Neural cell (in vitro differentiated cells): ENCODE data around the gene PTPRN2. TPM values are rescaled to one million over a fixed set of nuclear protein-coding genes. Genes with fewer than 3 reads are reported as not detected.

Source experiments
- H2AFZ ChIP-seq: fragments of 200-600, 300-800 bp; sonication (generic), shearing (Covaris generic); 2 replicates; pipeline ENCODE4 v1.6.0; 2014; ENCODE audit warnings: low read depth, mild to moderate bottlenecking, antibody characterized with exemption, low read length, moderate library complexity
- H3F3A ChIP-seq: fragments of 200-600 bp; shearing (Covaris generic); 2 replicates; pipeline ENCODE4 v1.6.1; 2016; ENCODE audit warnings: mild to moderate bottlenecking, moderate library complexity, mixed read lengths, antibody characterized with exemption, low read length; ENCODE audit not compliant: insufficient read depth, poor library complexity, severe bottlenecking
- H3K27ac ChIP-seq: fragments of 200-600, 300-800 bp; sonication (generic), shearing (Covaris generic); 2 replicates; pipeline ENCODE4 v1.5.1; 2014; ENCODE audit warnings: mild to moderate bottlenecking, low read length, moderate library complexity
- H3K27me3 ChIP-seq: fragments of 300-800, 200-600 bp; sonication (generic), shearing (Covaris generic); 2 replicates; pipeline ENCODE4 v1.6.0; 2014; ENCODE audit warnings: mild to moderate bottlenecking, low read depth, low read length, moderate library complexity; ENCODE audit not compliant: insufficient read depth
- H3K36me3 ChIP-seq: fragments of 300-800, 200-600 bp; sonication (generic), shearing (Covaris generic); 2 replicates; pipeline ENCODE4 v1.5.1; 2014; ENCODE audit warnings: mild to moderate bottlenecking, antibody characterized with exemption, low read length, moderate library complexity; ENCODE audit not compliant: insufficient read depth
- H3K4me2 ChIP-seq: fragments of 300-800, 200-600 bp; sonication (generic), shearing (Covaris generic); 2 replicates; pipeline ENCODE4 v1.6.0; 2014; ENCODE audit warnings: mild to moderate bottlenecking, low read length
- H3K4me3 ChIP-seq: fragments of 300-800, 200-600 bp; sonication (generic), shearing (Covaris generic); 2 replicates; pipeline ENCODE4 v1.5.1; 2014; ENCODE audit warnings: mild to moderate bottlenecking, low read length, moderate library complexity
- H3K79me2 ChIP-seq: fragments of 200-600 bp; shearing (Covaris generic); replicated peaks from 2 replicates; pipeline ENCODE4 v1.6.0; 2014; ENCODE audit warnings: mild to moderate bottlenecking, low read length, moderate library complexity; ENCODE audit not compliant: insufficient read depth
- H3K9ac ChIP-seq: fragments of 300-800, 200-600 bp; sonication (generic), shearing (Covaris generic); 2 replicates; pipeline ENCODE4 v1.6.1; 2016; ENCODE audit warnings: mild to moderate bottlenecking, low read length, mixed read lengths
- H3K9me2 ChIP-seq: fragments of 200-600 bp; shearing (Covaris generic); 2 replicates; pipeline ENCODE4 v1.6.1; 2016; ENCODE audit warnings: mild to moderate bottlenecking, low read length, mixed read lengths; ENCODE audit not compliant: insufficient read depth
- H3K9me3 ChIP-seq: fragments of 200-600, 300-800 bp; sonication (generic), shearing (Covaris generic); 2 replicates; pipeline ENCODE4 v1.6.1; 2016; ENCODE audit warnings: mild to moderate bottlenecking, mixed run types, low read length, moderate library complexity, mixed read lengths
- H4K20me1 ChIP-seq: fragments of 200-600 bp; shearing (Covaris generic); 2 replicates; pipeline ENCODE4 v1.6.1; 2016; ENCODE audit warnings: mild to moderate bottlenecking, mixed run types; ENCODE audit not compliant: insufficient read depth
- CTCF ChIP-seq: fragments of 450-650 bp; IDR thresholded peaks from 2 replicates; pipeline ENCODE4 v1.5.1; 2014; ENCODE audit warnings: antibody characterized with exemption, mild to moderate bottlenecking, moderate library complexity; ENCODE audit not compliant: poor library complexity, severe bottlenecking
- EP300 ChIP-seq: fragments of 450-650 bp; conservative IDR thresholded peaks from 2 replicates; pipeline ENCODE4 v1.6.1; 2014; ENCODE audit warnings: antibody characterized with exemption, mild to moderate bottlenecking, moderate library complexity; ENCODE audit not compliant: poor library complexity, severe bottlenecking
- EZH2 ChIP-seq: fragments of 200-600, 300-800 bp; shearing (Covaris generic), sonication (generic); IDR thresholded peaks from 2 replicates; pipeline ENCODE4 v1.6.1; 2014; ENCODE audit warnings: antibody characterized with exemption, low read length, borderline replicate concordance, mild to moderate bottlenecking; ENCODE audit not compliant: insufficient read depth, poor library complexity, severe bottlenecking
- MXI1 ChIP-seq: fragments of 450-650 bp; conservative IDR thresholded peaks from 2 replicates; pipeline ENCODE4 v1.6.1; 2014; ENCODE audit warnings: antibody characterized with exemption, mild to moderate bottlenecking; ENCODE audit not compliant: poor library complexity, severe bottlenecking
- POLR2AphosphoS5 ChIP-seq: IDR thresholded peaks from 2 replicates; pipeline ENCODE4 v1.6.1; 2012
- RAD21 ChIP-seq: fragments of 450-650 bp; conservative IDR thresholded peaks from 2 replicates; pipeline ENCODE4 v1.6.1; 2014; ENCODE audit warnings: antibody characterized with exemption, mild to moderate bottlenecking, moderate library complexity
- SMC3 ChIP-seq: fragments of 450-650 bp; conservative IDR thresholded peaks from 2 replicates; pipeline ENCODE4 v1.6.1; 2014; ENCODE audit warnings: antibody characterized with exemption, mild to moderate bottlenecking, moderate library complexity; ENCODE audit not compliant: poor library complexity
- TAF1 ChIP-seq: IDR thresholded peaks from 2 replicates; pipeline ENCODE4 v1.6.1; 2012; ENCODE audit warnings: low read depth
- polyA plus RNA-seq: library from polyadenylated mRNA; depleted of rRNA; stranded (reverse); fragments of >200 nt; gene quantifications from 2 replicates; pipeline ENCODE4 v1.2.3, GENCODE V29; 2014
- TF ChIP-seq, protein P1 (sequence below): IDR thresholded peaks from 2 replicates; pipeline ENCODE4 v1.6.1; 2012; ENCODE audit warnings: borderline replicate concordance

Gene PTPRN2
- polyA plus RNA-seq, 1 donor from 2014 or later = 31.0 TPM

DNA sequence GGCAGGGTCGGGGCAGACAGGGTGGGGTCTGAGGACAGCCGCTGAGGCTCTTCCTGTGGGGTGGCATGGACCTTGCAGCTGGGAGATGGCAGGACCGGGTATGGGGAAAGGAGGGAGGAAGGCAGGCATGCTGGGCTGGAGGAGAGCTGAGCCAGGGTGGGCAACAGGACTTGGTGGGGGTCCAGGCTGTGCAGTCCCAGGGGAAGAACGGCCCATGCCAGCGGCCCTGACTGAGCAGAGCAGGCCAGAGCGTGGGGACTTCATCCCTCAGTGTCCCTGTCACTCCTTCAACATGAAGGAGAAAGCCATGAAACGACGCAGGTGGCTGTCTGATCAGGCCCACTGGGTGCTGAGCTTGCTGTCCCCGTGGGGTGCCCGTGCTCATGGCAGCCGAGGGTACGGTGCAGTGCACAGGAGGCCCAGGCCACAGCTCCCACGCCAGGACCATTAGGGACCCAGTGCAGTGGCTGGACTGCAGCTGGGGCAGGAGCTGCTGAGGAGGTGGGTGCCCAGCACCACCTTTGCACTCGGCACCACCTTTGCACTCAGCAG is 519.6 kb downstream of the PTPRN2 start:
- Histone ChIP-seq H3K9ac (no peak overlapping the region), H3K9me2 (no peaks in the 10 kb centered on the region), H3K4me3 (no peak overlapping the region), H3K9me3 (no peaks in the 10 kb centered on the region), H3K79me2 (no peaks in the 10 kb centered on the region), H3K36me3 (peaks cover 7% of the 10 kb centered on the region), H2AFZ (no peak overlapping the region), H3K4me2 (no peak overlapping the region), H3K27me3 (no peaks in the 10 kb centered on the region), H3K27ac (no peak overlapping the region), H3F3A (no peaks in the 10 kb centered on the region), H4K20me1 (no peaks in the 10 kb centered on the region)
- TF ChIP-seq EZH2 (no peak), POLR2AphosphoS5 (no peak), MXI1 (no peak), RAD21 (no peak), TAF1 (no peak), CTCF (no peak), EP300 (no peak), SMC3 (no peak)
- TF ChIP-seq, protein P1, sequence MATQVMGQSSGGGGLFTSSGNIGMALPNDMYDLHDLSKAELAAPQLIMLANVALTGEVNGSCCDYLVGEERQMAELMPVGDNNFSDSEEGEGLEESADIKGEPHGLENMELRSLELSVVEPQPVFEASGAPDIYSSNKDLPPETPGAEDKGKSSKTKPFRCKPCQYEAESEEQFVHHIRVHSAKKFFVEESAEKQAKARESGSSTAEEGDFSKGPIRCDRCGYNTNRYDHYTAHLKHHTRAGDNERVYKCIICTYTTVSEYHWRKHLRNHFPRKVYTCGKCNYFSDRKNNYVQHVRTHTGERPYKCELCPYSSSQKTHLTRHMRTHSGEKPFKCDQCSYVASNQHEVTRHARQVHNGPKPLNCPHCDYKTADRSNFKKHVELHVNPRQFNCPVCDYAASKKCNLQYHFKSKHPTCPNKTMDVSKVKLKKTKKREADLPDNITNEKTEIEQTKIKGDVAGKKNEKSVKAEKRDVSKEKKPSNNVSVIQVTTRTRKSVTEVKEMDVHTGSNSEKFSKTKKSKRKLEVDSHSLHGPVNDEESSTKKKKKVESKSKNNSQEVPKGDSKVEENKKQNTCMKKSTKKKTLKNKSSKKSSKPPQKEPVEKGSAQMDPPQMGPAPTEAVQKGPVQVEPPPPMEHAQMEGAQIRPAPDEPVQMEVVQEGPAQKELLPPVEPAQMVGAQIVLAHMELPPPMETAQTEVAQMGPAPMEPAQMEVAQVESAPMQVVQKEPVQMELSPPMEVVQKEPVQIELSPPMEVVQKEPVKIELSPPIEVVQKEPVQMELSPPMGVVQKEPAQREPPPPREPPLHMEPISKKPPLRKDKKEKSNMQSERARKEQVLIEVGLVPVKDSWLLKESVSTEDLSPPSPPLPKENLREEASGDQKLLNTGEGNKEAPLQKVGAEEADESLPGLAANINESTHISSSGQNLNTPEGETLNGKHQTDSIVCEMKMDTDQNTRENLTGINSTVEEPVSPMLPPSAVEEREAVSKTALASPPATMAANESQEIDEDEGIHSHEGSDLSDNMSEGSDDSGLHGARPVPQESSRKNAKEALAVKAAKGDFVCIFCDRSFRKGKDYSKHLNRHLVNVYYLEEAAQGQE = no peak

- no peak overlapping the region for H3K4me3 ChIP-seq
- no peak overlapping the region for H3K27ac ChIP-seq
- H3K27me3 ChIP-seq = no peaks in the 10 kb centered on the region
- H3K9ac ChIP-seq = no peak overlapping the region
- H3F3A ChIP-seq = no peaks in the 10 kb centered on the region
- no peaks in the 10 kb centered on the region for H3K9me3 ChIP-seq
- no peak overlapping the region for H2AFZ ChIP-seq
- peaks cover 7% of the 10 kb centered on the region for H3K36me3 ChIP-seq
- H3K9me2 ChIP-seq = no peaks in the 10 kb centered on the region
- H4K20me1 ChIP-seq = no peaks in the 10 kb centered on the region
- TF ChIP-seq TAF1 = no peak
- no peak overlapping the region for H3K4me2 ChIP-seq
- H3K79me2 ChIP-seq = no peaks in the 10 kb centered on the region
Measured at GRCh38 chr7:158067219-158067930, 520.2 kb downstream of the PTPRN2 start.
